HS-27A (cell line): ENCODE results near the gene ZNF319.

ENCODE experiments used
- DNase-seq: peaks from one replicate; pipeline ENCODE4 v3.0.0-alpha.2; 2012; ENCODE audit warnings: low read depth, missing footprints

ZNF319 gene

GRCh38 chr16:57999971-58000705 is at the start of gene ZNF319:
ZNF319 (minus strand) TSS chr16:58000672; CDS start chr16:57998265, 2,407 bp downstream.
- DNase-seq, result no peak

GRCh38 chr16:58049232-58050185 is 49.0 kb upstream of the ZNF319 start:
- DNase-seq, result no peak

- no peak for DNase-seq
Measured at GRCh38 chr16:58048494-58049231, 48.2 kb upstream of the ZNF319 start.

- DNase-seq, result no peak
Measured at GRCh38 chr16:58047557-58048348, 47.3 kb upstream of the ZNF319 start.

GRCh38 chr16:58046936-58047335 is 46.5 kb upstream of the ZNF319 start:
- no peak for DNase-seq

GRCh38 chr16:58046054-58046881 is 45.8 kb upstream of the ZNF319 start:
- no peak for DNase-seq

- no peak for DNase-seq
Measured at GRCh38 chr16:58045096-58045495, 44.6 kb upstream of the ZNF319 start.

- DNase-seq, result no peak
Measured at GRCh38 chr16:58044266-58045019, 44.0 kb upstream of the ZNF319 start.

GRCh38 chr16:58043571-58044155 is 43.2 kb upstream of the ZNF319 start:
- DNase-seq, result no peak

- no peak for DNase-seq
Measured at GRCh38 chr16:58042886-58043515, 42.5 kb upstream of the ZNF319 start.

GRCh38 chr16:58042001-58042885 is 41.8 kb upstream of the ZNF319 start:
- DNase-seq, result no peak

- DNase-seq, result no peak
Measured at GRCh38 chr16:58041628-58041955, 41.1 kb upstream of the ZNF319 start.

GRCh38 chr16:58040945-58041627 is 40.6 kb upstream of the ZNF319 start:
- no peak for DNase-seq

- DNase-seq, result no peak
Measured at GRCh38 chr16:58040496-58040846, 40.0 kb upstream of the ZNF319 start.

- DNase-seq, result no peak
Measured at GRCh38 chr16:58039829-58040495, 39.5 kb upstream of the ZNF319 start.

- no peak for DNase-seq
Measured at GRCh38 chr16:58038219-58038641, 37.8 kb upstream of the ZNF319 start.
